ENCODE measurements around the gene CLMN.

CLMN gene

GRCh38 chr14:95258754-95259593, 60.7 kb downstream of the CLMN start:
- DNase-seq, result no peak

- no peak for DNase-seq
Measured at GRCh38 chr14:95258156-95258555, 61.6 kb downstream of the CLMN start.

GRCh38 chr14:95257521-95257920, 62.2 kb downstream of the CLMN start:
- DNase-seq, result no peak

- DNase-seq, result no peak
Measured at GRCh38 chr14:95256776-95257060, 63.0 kb downstream of the CLMN start.

GRCh38 chr14:95256002-95256775, 63.5 kb downstream of the CLMN start:
- peak; percentile 89 for DNase-seq

DNA sequence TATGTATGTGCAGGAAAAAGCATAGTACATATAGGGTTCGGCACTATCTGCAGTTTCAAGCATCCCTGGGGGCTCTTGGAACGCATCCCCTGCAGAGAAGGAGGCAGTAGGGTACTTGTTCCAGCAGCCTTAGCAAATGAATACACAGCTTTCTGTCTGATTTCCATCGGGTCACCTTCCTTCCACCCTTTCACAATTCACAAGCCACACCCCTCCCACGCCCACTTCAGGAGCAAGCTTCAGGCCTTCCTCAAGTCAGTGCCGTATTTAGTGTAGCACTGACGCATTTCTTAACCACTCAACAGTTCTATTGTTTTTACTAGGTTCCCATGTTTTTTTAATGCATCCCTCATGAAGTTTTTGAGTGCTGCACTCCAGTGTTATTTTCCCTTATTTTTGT, 64.2 kb downstream of the CLMN start:
- peak; percentile 64 for DNase-seq

DNA sequence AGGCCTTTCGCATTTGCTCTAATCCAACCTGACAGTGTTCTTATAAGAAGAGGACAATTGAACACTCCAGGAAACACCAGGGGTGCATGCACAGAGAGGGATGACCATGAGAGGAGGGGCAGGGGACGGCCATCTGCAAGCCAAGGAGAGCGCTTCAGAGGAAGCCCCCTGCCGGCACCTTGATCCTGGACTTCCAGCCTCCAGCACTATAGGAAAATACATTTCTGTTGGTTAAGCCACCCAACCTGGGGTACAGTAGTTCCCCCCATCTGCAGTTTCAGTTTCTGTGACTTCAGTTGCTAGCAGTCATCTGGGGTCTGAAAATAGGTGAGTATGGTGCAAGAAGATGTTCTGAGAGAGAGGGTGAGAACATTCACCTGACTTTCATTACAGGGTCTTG, 64.7 kb downstream of the CLMN start:
- no peak for DNase-seq

DNA sequence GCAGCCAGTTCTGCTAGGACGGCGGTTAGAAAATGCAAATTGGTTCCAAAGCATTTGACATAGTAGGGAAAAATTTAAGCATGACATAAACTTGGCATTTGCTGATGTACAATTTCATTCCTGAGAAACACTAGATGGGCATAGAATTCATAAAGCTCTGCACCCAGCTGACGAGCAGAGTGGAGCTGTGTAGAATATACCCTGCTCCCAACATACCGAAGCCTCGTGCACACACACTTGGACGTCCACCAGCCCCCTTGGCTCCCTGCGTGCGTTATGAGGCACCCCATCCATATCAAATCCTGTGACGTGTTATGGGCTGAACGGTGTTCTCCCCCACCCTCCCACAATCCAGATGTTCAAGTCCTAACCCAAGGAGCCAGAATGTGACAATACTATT, 65.4 kb downstream of the CLMN start:
- DNase-seq, result no peak

DNA sequence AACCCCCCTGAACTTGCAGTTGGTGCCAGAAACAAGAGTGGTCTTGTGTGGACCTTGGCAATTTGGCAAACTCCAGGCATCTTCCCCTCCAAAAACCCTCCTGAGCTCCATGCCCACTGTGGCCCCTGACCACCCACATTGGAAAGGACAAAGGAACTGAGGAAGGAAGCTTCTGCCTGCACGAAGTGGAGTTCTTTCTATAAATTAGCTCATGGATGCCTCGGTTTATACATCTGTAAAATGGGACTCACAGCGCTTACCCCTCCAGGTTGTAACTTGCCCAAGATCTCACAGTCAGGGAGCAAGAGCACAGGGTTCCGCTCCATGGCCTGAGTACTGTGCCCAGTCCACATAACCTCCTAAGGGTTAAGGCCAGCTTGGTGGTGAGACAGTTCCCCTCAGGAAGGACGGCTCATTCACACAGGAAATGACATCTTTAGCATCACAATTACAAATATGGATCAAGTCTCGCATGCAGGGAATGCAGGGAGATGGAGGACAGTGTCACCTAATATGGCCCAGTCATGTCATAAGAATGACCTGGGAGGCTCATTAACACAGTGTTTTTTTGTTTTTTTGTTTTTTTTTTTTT, 66.6 kb downstream of the CLMN start:
- no peak for DNase-seq

GRCh38 chr14:95252219-95252618, 67.5 kb downstream of the CLMN start:
- DNase-seq, result no peak

DNA sequence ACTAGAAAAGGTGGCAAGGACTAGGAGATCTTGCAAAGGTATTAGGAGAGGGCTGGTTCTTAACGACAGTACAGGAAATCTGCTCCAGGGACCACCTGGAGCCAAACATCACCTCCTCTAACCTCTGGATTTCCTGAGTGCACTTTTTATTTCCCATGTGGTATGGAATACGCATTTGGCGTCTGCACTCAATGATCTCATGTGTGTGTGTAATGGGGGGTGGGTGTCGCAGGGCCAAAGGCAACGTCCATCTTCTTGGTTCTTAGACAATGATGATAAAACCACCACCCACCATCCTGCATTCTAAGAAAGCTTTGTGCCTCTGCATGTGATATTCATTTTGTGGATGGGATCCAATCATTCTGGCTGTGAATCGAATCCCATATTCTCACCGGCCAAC, 68.8 kb downstream of the CLMN start:
- no peak for DNase-seq

GRCh38 chr14:95250140-95250769, 69.5 kb downstream of the CLMN start:
- no peak for DNase-seq

DNA sequence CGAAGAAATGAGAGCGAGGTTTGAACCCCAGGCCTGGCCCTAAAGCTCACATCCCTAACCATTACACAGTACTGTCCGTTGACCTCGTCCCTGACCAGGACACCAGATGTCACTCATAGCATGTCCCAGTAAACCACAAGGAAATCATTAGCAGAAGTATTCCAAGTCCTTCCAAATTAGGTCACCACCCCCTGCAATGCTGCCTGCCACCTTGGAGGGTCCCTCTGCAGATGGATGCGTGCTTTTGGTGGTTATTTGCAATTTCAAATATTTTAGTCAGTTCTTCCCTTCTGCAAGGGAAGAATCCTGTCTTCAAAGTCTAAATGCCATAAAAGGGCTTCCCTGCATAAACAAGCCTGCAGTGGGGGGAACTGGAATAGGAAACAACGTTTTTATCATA, 71.3 kb downstream of the CLMN start:
- no peak for DNase-seq

GRCh38 chr14:95246870-95247269, 72.8 kb downstream of the CLMN start:
- DNase-seq, result no peak

DNA sequence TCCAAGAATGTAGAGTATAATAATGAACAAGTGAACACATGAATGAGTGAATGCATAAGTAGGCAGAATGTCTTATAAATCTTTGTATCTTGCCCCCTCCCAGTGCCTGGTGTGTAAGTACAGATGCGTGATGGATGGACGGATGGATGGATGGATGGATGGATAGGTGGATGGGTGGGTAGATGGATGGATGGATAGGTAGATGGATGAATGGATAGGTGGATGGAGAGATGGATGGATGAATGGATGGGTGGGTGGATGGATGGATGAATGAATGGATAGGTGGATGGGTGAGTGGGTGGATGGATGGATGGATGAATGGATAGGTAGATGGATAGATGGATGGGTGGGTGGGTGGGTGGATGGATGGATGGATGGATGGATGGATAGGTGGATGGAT, 74.4 kb downstream of the CLMN start:
- no peak for DNase-seq

DNA sequence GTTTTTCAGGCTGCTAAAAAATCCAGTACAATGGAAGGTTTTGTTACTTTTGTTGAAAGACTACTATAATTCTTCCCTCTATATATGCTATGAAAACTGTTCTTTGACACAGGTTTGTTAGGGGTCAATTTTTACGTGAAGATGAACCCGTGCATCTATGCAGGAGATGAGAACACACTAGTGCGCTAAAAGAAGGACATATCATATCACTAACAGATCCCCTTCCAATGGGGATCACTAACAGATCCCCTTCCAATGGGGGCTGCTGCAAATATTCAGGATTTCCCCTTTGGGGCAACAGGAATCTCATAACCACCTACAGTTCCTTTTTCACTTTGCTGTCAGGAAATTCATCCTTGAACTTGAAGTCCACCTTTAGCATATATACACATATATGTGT, 75.1 kb downstream of the CLMN start:
- DNase-seq, result no peak

GRCh38 chr14:95242870-95243269, 76.8 kb downstream of the CLMN start:
- no peak for DNase-seq

DNA sequence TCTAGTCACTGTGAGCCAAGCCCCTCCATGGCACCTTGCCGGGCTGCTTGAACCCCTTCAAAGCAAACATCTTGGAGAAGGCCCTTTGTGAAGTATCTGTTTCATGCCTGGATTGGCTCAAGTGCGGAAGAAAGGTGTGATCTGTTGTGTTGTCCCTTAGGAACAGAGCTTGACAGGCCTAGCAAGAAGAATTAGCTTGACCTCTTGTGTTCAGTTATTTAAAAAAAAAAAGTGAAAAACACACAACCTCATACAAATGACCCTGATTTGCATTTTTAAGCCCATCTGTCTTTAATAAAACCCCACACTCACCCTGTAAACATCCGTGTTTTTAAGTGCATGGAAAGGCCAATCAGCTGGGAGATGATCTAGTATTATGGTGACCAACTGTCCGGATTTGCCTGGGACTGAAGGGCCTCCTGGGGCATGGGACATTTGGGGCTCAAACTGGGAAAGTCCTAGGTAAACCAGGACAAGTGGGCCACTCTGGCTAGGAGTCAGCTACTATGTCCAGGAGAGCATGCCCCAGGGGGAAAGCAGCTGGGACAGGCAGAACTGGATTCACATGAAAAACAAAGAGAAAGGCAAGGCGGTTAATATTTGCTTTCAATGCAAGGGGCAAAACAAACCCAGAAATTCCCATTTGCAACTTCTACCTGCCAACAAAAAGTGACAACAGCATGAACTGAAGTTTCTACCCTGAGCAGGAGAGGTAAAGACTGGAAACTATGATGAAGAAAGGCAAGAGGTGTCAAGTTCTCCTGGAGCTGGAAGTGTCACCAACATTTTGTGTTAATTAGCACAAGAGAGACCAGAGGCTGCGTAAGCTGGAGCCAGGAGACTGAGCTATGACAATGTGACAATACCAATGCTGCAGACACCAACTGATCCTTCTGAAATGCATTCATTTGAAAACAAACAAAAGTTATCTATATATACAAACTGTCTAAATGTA, 78.6 kb downstream of the CLMN start:
- no peak for DNase-seq

DNA sequence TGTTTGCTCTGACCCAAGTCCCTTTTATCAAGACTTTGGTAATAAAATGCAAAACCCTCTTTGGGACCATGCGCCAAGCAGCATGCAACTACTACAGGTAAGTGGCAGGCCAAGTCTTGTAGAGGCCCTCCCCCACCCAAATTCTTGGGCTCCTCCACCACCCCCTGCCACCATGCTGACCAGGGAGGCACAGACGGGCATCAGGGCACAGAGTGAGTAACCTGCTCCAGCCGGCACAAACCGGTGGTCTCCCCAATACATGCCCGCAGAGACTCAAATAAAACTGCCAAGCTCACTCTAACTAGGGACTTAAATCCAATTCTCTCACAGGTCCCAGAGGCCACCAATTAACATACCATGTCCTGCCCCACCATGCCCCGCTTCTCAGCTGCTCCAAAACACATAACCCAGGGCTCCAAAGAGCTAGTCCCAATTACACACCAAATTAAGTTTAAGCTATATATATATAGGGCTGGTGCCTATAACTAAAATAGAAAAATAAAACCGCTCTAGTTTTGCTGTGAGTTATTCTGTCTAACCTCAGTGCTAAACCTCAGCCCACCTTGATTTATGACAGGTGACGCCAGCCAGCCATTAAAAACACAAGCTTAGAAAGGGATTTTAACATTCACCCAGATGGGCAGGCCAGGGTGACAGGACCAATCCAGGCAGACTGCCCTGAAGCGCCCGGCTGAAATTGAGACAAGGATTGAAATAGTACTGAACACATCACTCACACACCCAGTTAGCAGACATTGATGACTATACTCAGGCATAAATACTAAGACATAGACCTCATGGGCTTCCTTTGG, 81.0 kb downstream of the CLMN start:
- DNase-seq, result no peak

- no peak for DNase-seq
Measured at GRCh38 chr14:95237958-95238340, 81.8 kb downstream of the CLMN start.

- DNase-seq, result no peak
Measured at GRCh38 chr14:95237121-95237957, 82.4 kb downstream of the CLMN start.

Data from NCI-H2107 (cell line).